Esophagus squamous epithelium (tissue), 5 donors: ENCODE measurements around the gene MYO1D. TPM values are rescaled to one million over a fixed set of nuclear protein-coding genes. Genes with fewer than 3 reads are reported as not detected.

Experiments
- DNase-seq: peaks from one replicate; lab custom pipeline; 2025; lab: John Stamatoyannopoulos, UW
- H3K27ac ChIP-seq, 4 donors: fragments of 200-600 bp; sonication (generic); one replicate each; pipeline ENCODE4 v1.5.1; 2016 to 2019; ENCODE audit warnings: mild to moderate bottlenecking in 1 of 4
- H3K27me3 ChIP-seq, 4 donors: fragments of 200-600 bp; sonication (generic); 1 replicate in 3 of 4; 2 replicates in 1 of 4; pipeline versions ENCODE4 v1.5.1 to v1.6.0; 2017 to 2021; ENCODE audit warnings: antibody characterized with exemption in 1 of 4
- H3K36me3 ChIP-seq, 3 donors: fragments of 200-600 bp; sonication (generic); one replicate each; pipeline ENCODE4 v1.5.1; 2016 to 2019
- H3K4me1 ChIP-seq, 3 donors: fragments of 200-600 bp; sonication (generic); one replicate each; pipeline ENCODE4 v1.5.1; 2017 to 2019
- H3K4me3 ChIP-seq, 4 donors: fragments of 200-600 bp; sonication (generic); 1 replicate in 3 of 4; 2 replicates in 1 of 4; pipeline ENCODE4 v1.5.1; 2016 to 2019; ENCODE audit warnings: mild to moderate bottlenecking in 2 of 4, moderate library complexity in 1 of 4
- H3K9me3 ChIP-seq, 3 donors: fragments of 200-600 bp; sonication (generic); one replicate each; pipeline ENCODE4 v1.5.1; 2016 to 2019
- POLR2A ChIP-seq, 4 donors: fragments of 450-650 bp; IDR thresholded peaks; one replicate each; pipeline ENCODE4 v1.6.1; 2017; ENCODE audit warnings: antibody characterized with exemption in 4 of 4, mild to moderate bottlenecking in 4 of 4, moderate library complexity in 3 of 4
- WGBS, 2 donors: methylation state at CpG; one replicate each; pipeline ENCODE4 v1.1.5; 2018; 5-methylcytosine and 5-hydroxymethylcytosine counted together
- intact Hi-C: fragments of 100-400 bp; cut with DNase I; formaldehyde crosslinking; loops from one replicate; pipeline ENCODE4 v1.15.0; 2022
- total RNA-seq, 4 donors: library from RNA; depleted of rRNA; stranded (reverse); fragments of >200 nt; gene quantifications; one replicate each; pipeline ENCODE4 v1.1.0, GENCODE V29; 2016
- TF ChIP-seq, protein P1 (sequence below), 6 experiments: fragments of 450-650 bp in 4 of 6; fragments of 200-600 bp in 2 of 6; sonication (generic) in 2 of 6; IDR thresholded peaks; one replicate each; pipeline ENCODE4 v1.5.1; 2016 to 2019; ENCODE audit warnings: antibody characterized with exemption in 6 of 6, mild to moderate bottlenecking in 4 of 6, moderate library complexity in 4 of 6
- donor health status: DM: yes; HTN: yes; CAD: no.

Gene MYO1D
- total RNA-seq, 4 donors from 2014 or later = 58.8 to 86.8 (median 64.3) TPM

GRCh38 chr17:32917842-32918241, 40.9 kb upstream of the MYO1D start:
- intact Hi-C loops = no loop called here
- Histone ChIP-seq H3K36me3 (no peaks in the 10 kb centered on the region), H3K4me1 (peaks cover 0 to 2% (median under 1%) of the 10 kb centered on the region in 3 donors), H3K27me3 (no peaks in the 10 kb centered on the region), H3K9me3 (no peaks in the 10 kb centered on the region), H3K27ac (no peak overlapping the region), H3K4me3 (no peak overlapping the region)
- DNase-seq = no peak
- TF ChIP-seq, protein P1, sequence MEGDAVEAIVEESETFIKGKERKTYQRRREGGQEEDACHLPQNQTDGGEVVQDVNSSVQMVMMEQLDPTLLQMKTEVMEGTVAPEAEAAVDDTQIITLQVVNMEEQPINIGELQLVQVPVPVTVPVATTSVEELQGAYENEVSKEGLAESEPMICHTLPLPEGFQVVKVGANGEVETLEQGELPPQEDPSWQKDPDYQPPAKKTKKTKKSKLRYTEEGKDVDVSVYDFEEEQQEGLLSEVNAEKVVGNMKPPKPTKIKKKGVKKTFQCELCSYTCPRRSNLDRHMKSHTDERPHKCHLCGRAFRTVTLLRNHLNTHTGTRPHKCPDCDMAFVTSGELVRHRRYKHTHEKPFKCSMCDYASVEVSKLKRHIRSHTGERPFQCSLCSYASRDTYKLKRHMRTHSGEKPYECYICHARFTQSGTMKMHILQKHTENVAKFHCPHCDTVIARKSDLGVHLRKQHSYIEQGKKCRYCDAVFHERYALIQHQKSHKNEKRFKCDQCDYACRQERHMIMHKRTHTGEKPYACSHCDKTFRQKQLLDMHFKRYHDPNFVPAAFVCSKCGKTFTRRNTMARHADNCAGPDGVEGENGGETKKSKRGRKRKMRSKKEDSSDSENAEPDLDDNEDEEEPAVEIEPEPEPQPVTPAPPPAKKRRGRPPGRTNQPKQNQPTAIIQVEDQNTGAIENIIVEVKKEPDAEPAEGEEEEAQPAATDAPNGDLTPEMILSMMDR (IDR thresholded peaks at IDR 0.05) = no peak
- no peak for TF ChIP-seq POLR2A (IDR thresholded peaks at IDR 0.05)
- WGBS, 2 donors = 86 to 90% methylated on average over 5 of the region's 5 CpGs

GRCh38 chr17:32917081-32917480, 40.2 kb upstream of the MYO1D start:
- no peaks in the 10 kb centered on the region for H3K36me3 ChIP-seq
- intact Hi-C loops = no loop called here
- H3K4me1 ChIP-seq = peaks cover 0 to 10% (median 3%) of the 10 kb centered on the region in 3 donors
- TF ChIP-seq, protein P1 (IDR thresholded peaks at IDR 0.05) = no peak
- no peak for TF ChIP-seq POLR2A (IDR thresholded peaks at IDR 0.05)
- DNase-seq = no peak
- no peaks in the 10 kb centered on the region for H3K27me3 ChIP-seq
- H3K4me3 ChIP-seq = no peak overlapping the region
- H3K9me3 ChIP-seq = no peaks in the 10 kb centered on the region
- no peak overlapping the region for H3K27ac ChIP-seq

DNA sequence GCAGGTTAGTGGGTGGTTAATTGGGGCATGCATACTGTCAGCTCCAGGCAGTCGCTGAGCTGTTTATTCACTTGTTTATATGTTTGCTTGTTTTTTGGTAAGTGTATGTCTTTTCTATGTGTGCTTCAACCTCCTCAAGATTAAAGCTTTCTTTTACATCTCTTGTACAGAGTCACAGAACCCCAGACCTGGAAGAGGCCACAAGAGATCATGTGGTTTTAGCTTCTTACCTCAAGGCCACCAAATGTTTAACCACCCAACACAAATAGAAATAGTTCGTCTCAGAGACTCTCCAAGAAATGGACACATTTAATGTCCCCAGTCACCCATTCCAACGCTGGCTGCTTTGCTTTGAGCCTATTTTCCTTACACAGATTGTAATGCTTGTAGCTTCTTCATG, 39.2 kb upstream of the MYO1D start:
- no peak overlapping the region for H3K27ac ChIP-seq
- no peak overlapping the region for H3K4me3 ChIP-seq
- no peak for TF ChIP-seq POLR2A (IDR thresholded peaks at IDR 0.05)
- TF ChIP-seq, protein P1 (IDR thresholded peaks at IDR 0.05) = no peak
- whole genome bisulfite sequencing, 2 donors = 58 to 69% methylated on average over 3 of the region's 3 CpGs
- intact Hi-C loops = no loop called here
- no peak for DNase-seq
- H3K27me3 ChIP-seq = no peaks in the 10 kb centered on the region
- H3K9me3 ChIP-seq = no peaks in the 10 kb centered on the region
- H3K36me3 ChIP-seq = no peaks in the 10 kb centered on the region
- H3K4me1 ChIP-seq = peaks cover 0 to 17% (median 3%) of the 10 kb centered on the region in 3 donors

- Histone ChIP-seq H3K27me3 (no peaks in the 10 kb centered on the region), H3K36me3 (no peaks in the 10 kb centered on the region), H3K4me1 (peaks cover 0 to 18% (median 3%) of the 10 kb centered on the region in 3 donors), H3K9me3 (no peaks in the 10 kb centered on the region), H3K27ac (no peak overlapping the region), H3K4me3 (no peak overlapping the region)
- intact Hi-C loops = no loop called here
- TF ChIP-seq, protein P1 (IDR thresholded peaks at IDR 0.05) = no peak
- no peak for TF ChIP-seq POLR2A (IDR thresholded peaks at IDR 0.05)
- DNase-seq = no peak
- WGBS, 2 donors = 34 to 57% methylated on average over 2 of the region's 2 CpGs
These were observed 38.3 kb upstream of the MYO1D start for GRCh38 chr17:32915245-32915644.

GRCh38 chr17:32914181-32914580, 37.3 kb upstream of the MYO1D start:
- Histone ChIP-seq H3K27ac (no peak overlapping the region), H3K9me3 (no peaks in the 10 kb centered on the region), H3K36me3 (no peaks in the 10 kb centered on the region), H3K27me3 (no peaks in the 10 kb centered on the region), H3K4me3 (no peak overlapping the region), H3K4me1 (peaks cover 0 to 26% (median 3%) of the 10 kb centered on the region in 3 donors)
- DNase-seq = no peak
- intact Hi-C loops = no loop called here
- TF ChIP-seq, protein P1 (IDR thresholded peaks at IDR 0.05) = no peak
- no peak for TF ChIP-seq POLR2A (IDR thresholded peaks at IDR 0.05)
- WGBS, 2 donors = 82 to 89% methylated on average over 1 to 3 of the region's 3 CpGs
